Fibroblast of skin of scalp (primary cell): ENCODE measurements around the gene ZRANB3.
"Not testable (repeated sequence)": the region's sequence is repeated elsewhere in the genome, so short reads cannot be mapped to it uniquely, and the experiment has no call there.

ENCODE experiments used
- DNase-seq: peaks from one replicate; pipeline ENCODE4 v3.0.0-alpha.2; 2013

Gene ZRANB3

DNA sequence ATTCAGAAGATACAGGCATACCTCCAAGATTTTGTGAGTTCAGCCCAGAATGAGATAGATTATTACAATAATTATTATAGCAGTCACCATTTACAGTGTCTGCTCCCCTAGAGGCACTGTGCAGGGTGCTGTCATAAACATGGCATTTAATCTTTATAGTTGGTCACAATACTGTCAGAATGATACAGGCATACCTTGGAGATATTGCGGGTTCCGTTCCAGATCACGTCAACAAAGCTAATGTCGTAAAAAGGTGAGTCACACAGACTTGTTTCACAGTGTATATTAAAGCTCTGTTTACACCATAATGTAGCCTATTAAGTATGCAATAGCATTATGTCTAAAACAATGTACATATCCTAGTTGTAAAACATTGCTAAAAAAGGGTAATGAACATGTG lies 45.6 kb downstream of the ZRANB3 start:
- no peak for DNase-seq

DNA sequence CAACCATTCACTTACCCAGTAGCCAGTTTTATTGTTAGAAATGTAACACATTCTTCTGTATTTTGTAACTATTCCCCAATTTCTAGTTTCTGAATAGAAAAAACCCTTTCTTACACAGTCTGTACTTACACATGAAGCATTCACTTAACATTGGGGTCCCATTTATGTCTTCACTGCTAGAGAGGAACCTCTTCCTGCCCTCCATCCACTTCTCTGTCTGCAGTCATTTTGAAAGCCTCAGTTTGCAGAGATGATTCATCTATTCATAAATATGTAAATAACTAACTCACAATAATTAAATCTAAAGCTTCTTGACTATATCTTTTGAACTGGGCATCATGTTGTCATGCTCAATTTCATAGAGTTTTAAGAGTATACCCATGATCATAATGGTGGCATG lies 55.9 kb downstream of the ZRANB3 start:
- DNase-seq: no peak

DNA sequence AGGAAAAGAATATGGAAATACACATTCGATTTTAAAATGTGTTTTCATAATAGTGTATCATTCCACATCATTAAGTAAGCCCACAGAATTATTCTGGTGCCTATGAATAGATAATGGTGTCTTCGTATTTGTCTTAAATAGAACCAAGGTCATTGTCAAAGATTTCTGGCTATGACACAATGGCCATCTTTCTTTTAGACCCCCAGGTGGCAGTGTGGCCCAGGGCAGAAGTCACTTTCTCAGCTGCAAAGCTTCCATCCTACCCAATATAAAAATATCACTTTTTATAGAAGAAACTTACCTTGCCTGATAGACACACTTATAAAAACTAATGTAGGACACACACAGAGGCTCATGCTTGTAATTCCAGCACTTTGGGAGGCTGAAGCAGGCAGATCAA lies 57.5 kb downstream of the ZRANB3 start:
- peak; percentile 31 for DNase-seq

DNA sequence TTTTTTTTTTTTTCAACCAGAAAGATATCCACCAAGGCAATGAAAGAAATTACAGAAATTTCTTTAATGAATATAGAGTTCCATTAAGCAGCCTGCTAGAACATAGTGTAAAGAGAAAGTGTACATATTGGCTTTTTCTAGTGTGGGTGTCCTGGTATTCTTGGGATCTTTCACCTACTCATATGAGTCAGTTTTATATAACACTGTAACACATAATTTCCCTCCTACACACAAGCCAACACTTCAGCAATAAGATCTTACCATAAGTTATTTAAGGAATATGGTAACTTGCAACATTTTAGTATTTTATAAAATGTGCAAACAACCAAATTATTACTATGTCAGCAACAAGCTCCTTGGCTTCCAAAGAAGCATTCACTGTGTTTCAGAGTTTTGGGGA lies 59.9 kb downstream of the ZRANB3 start:
- DNase-seq: no peak

DNA sequence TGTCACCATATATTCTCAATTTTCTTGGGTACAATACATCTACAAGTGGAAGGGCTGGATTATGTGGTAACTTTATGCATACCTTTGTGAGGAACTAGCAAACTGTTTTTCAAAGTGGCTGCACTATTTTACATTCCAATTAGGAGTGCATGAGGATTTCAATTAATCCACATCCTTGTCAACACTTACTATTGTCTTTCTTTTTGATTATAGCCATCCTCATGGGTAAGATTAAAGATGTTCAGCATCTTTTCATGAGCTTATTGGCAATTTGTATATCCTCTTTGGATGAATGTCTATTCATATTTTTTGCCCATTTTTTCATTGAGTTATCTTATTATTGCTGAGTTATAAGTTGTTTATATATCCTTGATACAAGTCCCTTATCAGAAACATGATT lies 73.7 kb downstream of the ZRANB3 start:
- no peak for DNase-seq

DNA sequence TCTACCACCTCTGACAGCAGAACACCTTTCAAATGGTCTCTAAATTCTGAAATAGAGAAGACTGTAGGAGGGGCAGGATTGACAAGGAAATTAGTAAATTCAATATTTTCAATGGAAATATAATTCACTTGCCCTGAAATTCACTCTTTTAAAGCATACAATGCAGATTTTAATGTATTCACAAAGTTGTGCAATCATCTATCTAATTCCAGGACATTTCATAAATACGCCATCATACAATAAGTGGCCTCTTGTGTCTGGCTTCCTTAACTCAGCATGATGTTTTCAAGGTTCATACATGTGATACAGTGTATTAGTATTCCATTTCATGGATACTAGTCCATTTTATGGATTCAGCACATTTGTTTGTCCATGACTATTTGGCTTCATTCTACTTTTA lies 74.2 kb downstream of the ZRANB3 start:
- DNase-seq: no peak

DNA sequence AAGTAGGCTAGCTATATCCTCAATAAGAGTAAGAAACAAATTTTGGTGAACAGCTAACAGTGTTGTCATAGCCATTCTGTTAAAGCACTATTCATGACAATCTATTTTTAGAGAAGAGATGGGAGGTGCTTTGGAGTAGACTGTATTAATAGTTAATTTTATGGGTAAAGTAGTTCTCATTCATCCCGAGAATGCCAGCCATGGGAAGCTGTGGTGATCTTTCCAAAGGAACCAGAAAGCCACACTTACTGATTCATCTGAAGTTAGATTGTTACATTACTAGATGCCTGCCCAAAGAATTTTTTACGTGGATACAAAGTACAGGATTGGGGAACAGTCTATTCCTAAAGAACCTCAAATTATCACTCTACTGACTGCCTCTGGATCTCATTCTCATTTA lies 74.6 kb downstream of the ZRANB3 start:
- DNase-seq: no peak

DNA sequence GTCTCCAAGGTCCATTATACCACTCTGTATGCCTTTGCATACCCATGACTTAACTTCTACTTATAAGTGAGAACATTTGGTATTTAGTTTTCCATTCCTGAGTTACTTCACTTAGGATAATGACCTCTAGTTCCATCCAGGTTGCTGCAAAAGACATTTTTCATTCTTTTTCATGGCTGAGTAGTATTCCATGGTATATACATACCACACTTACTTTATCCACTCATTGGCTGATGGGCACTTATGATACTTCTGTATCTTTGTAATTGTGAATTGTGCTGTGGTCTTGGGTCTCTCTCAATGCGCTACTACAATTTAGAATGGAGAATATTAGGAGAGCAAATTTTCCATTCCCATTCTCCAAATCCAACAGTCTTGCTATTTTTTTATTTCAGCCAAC lies 76.4 kb downstream of the ZRANB3 start:
- no peak for DNase-seq

DNA sequence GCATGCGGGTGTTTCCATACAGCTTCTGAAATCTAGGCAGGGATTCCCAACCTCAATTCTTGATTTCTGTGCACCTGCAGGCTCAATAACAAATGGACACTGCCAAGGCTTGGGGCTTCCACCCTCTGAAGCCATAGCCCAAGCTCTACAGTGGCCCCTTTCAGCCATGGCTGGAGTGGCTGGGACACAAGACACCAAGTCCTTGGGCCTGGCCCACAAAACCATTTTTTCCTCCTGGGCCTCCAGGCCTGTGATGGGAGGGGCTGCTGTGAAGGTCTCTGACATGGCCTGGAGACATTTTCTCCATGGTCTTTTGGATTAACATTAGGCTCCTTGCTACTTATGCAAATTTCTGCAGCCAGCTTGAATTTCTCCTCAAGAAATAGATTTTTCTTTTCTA lies 78.0 kb downstream of the ZRANB3 start:
- DNase-seq: not testable (repeated sequence)

DNA sequence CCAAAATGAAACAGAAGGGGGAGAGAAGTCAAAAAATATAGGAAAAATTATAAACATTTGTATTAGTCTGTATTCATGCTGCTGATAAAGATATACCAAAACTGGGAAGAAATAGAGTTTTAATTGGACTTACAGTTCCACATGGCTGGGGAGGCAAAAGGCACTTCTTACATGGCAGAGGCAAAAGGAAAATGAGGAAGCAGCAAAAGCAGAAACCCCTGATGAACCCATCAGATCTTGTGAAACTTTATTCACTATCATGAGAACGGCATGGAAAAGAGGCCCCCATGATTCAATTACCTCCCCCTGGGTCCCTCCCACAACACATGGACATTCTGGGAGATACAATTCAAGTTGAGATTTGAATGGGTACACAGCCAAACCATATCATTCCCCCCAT lies 79.1 kb downstream of the ZRANB3 start:
- no peak for DNase-seq

DNA sequence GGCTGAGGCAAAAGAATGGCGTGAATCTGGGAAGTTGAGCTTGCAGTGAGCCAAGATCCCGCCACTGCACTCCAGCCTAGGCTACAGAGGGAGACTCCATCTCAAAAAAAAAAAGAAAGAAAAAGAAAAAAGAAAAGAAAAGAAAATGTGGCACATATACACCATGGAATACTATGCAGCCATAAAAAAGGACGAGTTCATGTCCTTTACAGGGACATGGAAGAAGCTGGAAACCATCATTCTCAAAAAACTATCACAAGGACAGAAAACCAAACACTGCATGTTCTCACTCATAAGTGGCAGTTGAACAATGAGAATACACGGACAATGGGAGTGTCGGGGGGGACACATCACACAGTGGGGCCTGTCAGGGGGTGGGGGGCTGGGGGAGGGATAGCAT lies 88.0 kb downstream of the ZRANB3 start:
- not testable (repeated sequence) for DNase-seq

DNA sequence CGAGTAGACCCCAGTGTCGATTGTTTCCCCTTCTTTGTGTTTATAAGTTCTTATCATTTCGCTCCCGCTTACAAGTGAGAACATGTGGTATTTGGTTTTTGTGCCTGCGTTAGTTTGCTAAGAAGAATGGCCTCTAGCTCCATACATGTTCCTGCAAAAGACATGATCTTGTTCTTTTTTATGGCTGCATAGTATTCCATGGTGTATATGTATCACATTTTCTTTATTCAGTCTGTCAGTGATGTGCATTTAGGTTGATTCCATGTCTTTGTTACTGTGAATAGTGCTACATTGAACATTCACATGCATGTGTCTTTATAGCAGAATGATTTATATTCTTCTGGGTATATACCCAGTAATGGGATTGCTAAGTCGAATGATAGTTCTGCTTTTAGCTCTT lies 95.9 kb downstream of the ZRANB3 start:
- DNase-seq: not testable (repeated sequence)

DNA sequence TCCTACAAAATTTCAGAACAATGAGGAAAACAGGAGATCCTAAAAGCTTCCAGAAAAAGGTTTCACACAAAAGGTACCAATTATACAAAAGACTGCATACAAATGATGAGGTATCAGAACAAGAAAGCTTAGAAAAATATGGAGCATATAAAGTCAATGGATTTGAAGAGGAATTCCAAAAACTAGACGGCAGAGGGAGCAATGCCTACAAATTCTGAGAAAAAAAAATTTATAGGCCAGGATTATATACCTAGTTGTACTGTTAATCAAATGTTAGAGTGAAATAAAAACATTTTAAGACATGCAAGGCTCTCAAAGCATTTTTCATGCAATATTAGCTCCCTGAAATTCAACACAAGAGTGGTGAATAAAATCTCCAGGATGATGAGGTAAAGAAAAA lies 106.2 kb downstream of the ZRANB3 start:
- no peak for DNase-seq

DNA sequence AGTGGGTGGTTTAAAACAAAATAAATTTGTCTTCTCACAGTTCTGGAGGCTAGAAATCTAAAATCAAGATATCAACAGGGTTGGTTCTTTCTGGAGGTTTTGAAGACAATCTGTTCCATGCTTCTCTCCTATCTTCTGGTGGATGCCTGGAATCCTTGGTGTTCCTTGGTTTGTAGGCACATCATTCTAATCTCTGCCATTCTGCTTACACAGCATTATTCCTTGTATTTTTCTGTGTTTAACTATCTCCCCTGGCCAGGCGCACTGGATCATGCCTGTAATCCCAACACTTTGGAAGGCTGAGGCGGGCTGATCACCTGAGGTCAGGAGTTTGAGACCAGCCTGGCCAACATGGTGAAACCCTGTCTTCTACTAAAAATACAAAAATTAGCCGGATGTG lies 108.1 kb downstream of the ZRANB3 start:
- DNase-seq: no peak

DNA sequence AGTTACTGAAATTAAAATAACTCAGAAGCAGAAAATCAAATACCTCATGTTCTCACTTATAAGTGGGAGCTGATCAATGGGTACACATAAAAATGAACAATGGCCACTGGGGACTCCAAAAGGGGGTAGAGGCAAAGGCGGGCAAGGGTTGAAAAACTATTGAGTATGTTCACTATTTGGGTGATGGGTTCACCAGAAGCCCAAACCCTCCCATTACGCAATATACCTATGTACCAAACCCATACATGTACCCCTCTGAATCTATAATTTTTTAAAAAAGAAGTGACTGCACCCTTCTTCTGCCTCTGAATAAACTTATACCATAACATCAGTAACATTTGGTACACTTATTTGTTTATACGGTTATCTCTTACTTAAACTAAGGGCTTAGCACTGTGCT lies 119.4 kb downstream of the ZRANB3 start:
- no peak for DNase-seq

DNA sequence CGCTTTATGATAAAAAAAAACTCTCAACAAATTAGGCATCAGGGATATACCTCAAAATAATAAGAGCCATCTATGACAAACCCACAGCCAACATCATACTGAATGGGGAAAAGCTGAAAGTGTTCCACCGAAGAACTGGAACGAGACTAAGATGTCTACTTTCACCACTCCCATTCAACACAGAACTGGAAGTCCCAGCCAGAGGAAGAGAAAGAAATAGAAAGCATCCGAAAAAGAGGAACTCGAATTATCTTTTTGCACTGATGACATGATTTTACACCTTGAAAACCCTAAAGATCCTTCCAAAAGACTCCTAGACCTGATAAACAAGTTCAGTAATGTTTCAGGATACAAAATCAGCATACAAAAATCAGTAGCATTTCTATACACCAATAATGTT lies 121.6 kb downstream of the ZRANB3 start:
- no peak for DNase-seq

DNA sequence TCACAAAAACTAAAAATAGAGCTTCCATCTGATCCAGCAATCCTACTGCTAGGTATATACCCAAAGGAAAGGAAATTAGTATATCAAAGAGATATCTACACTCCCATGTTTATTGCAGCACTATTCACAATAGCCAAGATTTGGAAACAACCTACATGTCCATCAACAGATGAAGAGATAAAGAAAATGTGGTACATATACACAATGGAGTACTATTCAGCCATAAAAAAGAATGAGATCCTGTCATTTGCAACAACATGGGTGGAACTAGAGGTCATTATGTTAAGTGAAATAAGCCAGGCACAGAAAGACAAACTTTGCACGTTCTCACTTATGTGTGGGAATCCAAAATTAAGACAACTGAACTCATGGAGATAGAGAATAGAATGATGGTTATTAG lies 134.8 kb downstream of the ZRANB3 start:
- DNase-seq: not testable (repeated sequence)

DNA sequence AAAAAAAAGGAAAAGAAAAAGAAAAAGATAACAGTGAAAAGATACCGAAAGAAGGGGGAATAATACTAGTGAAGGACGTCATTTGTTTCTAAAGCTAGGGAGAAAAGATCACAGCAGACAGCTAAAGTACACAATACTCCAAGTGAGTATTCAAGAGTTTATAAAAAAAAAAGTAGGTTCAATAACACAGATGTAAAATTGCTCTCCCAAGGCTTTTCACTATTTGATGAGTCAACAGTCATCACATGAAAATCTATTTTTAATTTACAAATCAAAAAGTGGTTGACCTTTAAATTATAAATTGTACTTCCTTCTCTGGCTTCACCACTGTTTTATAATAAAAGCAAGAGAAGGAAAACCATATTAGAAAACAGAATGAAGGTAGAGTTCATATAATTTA lies 144.0 kb downstream of the ZRANB3 start:
- DNase-seq: no peak

DNA sequence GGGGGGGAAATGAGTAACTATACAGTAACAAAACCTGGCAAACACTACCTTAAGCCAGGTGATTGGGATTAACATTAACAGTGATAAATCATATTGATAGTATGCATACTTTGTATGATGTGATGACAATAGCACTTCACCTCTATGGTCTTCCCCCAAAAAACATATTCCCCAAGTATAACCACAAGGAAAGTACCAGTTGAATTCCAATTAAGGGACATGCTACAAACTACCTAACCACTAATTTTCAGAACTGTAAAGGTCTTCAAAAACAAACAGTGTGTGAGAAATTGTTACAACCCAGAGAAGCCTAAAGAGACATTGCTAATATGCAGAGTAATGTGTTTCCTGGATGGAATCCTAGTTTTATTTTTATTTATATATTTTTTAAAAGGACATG lies 152.4 kb downstream of the ZRANB3 start:
- no peak for DNase-seq

DNA sequence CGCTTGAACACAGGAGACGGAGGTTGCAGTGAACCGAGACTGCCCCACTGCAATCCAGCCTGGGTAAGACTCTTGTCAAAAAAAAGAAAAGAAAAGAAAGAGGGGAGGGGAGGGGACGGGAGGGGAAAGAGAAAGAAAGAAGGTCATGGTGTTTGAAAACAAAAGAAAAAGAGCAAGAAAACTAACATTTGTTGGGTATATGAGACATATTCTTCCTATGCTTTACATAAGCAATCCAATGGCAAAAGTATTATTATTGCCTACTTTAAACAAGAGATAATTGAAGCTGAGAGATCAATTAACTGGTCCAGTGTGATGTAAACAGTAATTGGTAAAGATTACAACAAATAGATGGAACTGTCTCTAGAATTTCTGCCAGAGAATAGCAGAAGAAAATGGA lies 157.3 kb downstream of the ZRANB3 start:
- no peak for DNase-seq

DNA sequence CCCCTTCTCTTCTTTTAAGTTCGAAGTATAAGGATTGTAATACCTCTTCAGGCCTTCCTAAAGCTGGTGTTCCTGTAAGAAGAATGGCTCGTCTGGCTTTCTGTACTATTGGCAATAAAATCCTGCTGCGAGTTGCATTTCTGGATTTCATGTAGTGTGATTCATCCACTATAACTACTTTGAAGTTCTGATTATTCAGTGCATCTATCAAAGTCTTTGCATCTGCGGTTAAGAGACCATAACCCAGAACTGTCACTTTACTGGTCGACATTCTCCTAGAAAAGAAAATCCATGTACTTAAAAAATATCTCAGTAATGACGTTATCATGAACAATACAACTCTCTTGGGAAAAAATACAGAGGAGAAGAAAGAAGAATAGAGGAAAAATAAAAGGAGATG lies 181.1 kb downstream of the ZRANB3 start:
- DNase-seq: no peak

DNA sequence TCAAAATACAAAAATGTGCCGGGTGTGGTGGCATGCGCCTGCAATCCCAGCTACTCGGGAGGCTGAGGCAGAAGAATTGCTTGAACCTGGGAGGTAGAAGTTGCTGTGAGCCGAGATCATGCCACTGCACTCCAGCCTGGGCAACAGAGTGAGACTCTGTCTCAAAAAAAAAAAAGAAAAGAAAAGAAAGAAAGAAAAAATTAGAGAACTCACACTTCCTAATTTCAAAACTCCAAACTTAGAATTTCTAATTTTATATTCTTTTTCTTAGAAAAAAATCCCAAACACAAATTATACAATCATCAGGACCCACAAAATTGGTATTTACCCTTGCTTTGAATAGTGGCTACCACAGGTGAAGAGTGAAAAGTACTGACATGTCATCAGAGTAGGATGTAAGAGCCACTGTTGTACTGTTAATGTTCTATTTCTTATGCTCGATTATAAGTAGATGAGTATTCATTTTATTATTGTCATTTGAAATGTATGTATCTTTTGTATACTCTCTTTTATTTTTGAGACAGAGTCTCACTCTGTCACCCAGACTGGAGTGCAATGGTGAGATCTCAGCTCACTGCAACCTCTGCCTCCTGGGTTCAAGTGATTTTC lies 182.8 kb downstream of the ZRANB3 start:
- not testable (repeated sequence) for DNase-seq

DNA sequence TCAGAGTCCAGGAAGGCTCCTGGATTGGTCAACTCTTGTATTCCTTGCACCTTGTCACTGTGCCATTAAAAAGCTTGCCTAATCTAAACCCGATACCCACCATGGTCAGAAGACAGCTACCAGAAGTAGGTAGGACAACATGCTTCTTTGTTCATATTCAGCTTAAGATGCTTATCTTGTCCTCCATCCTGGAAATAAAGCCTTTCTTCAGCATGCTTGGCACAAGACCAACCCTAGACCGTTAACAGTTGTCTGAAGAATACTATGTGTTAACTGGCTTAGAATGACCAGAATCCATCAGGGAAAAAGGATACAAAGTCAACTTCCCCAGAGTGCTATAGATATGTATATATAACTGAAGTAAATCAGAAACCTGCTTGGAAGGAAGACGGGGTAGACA lies 193.9 kb downstream of the ZRANB3 start:
- no peak for DNase-seq

DNA sequence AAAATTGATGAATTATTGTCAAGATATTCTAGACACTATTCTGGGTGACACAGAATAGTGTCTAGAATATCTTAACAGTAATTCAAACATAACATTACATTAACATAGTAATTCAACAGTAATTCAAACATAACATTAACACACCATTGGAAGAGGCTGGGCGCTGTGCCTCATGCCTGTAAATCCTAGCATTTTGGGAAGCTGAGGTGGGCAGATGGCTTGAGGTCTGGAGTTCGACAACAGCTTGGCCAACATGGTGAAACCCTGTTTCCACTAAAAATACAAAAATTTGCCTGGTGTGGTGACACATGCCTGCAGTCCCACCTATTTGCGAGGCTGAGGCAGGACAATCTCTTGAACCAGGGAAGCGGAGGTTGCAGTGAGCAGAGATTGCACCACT lies 195.8 kb downstream of the ZRANB3 start:
- no peak for DNase-seq

DNA sequence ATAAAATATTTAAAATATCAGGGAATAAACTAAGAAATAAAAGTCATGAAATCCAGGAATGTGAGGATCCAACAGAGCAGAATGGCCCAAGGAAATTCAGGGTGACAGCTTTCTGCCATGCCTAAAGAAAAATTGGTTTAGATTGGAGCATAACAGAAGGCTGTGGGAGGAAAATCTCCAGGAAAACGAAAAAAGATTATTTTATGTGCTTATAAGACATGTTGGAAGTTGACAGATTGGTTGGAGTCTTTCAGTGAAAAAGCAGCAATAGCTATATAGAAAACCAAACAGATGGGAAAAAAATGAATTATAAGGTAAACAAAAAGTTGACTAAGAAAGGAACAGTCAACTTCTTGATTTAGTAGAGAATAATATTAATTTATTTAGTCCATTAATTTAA lies 203.9 kb downstream of the ZRANB3 start:
- no peak for DNase-seq
